Measurements from ENCODE around the gene MBNL3.

MBNL3 gene

GRCh38 chrX:132488819-132489577 is at the start of gene MBNL3:
Gene MBNL3 (minus strand): TSS chrX:132489038. CDS start chrX:132439611, 49,427 bp downstream.
- DNase-seq = peak; percentile 74

GRCh38 chrX:132533409-132533808 is 44.6 kb upstream of the MBNL3 start:
- no peak for DNase-seq

GRCh38 chrX:132532913-132533312 is 44.1 kb upstream of the MBNL3 start:
- no peak for DNase-seq

- no peak for DNase-seq
Observed at GRCh38 chrX:132532097-132532496, 43.3 kb upstream of the MBNL3 start.

- no peak for DNase-seq
Observed at GRCh38 chrX:132520792-132521191, 32.0 kb upstream of the MBNL3 start.

GRCh38 chrX:132520213-132520612 is 31.4 kb upstream of the MBNL3 start:
- DNase-seq = no peak

- DNase-seq = no peak
Observed at GRCh38 chrX:132518401-132518800, 29.6 kb upstream of the MBNL3 start.

- DNase-seq = no peak
Observed at GRCh38 chrX:132508834-132509233, 20.0 kb upstream of the MBNL3 start.

GRCh38 chrX:132505116-132505515 is 16.3 kb upstream of the MBNL3 start:
- DNase-seq = no peak

- no peak for DNase-seq
Observed at GRCh38 chrX:132504417-132504816, 15.6 kb upstream of the MBNL3 start.

- no peak for DNase-seq
Observed at GRCh38 chrX:132501606-132502005, 12.8 kb upstream of the MBNL3 start.

GRCh38 chrX:132497432-132497831 is 8.6 kb upstream of the MBNL3 start:
- no peak for DNase-seq

GRCh38 chrX:132493095-132493494 is 4.3 kb upstream of the MBNL3 start:
- DNase-seq = no peak

GRCh38 chrX:132491191-132491590 is 2.4 kb upstream of the MBNL3 start:
- peak; percentile 48 for DNase-seq

- peak; percentile 20 for DNase-seq
Observed at GRCh38 chrX:132489578-132490419, 961 bp upstream of the MBNL3 start.

- no peak for DNase-seq
Observed at GRCh38 chrX:132488180-132488705, 595 bp downstream of the MBNL3 start.

GRCh38 chrX:132486599-132487178 is 2.1 kb downstream of the MBNL3 start:
- DNase-seq = no peak

- no peak for DNase-seq
Observed at GRCh38 chrX:132483951-132484350, 4.9 kb downstream of the MBNL3 start.

GRCh38 chrX:132483488-132483887 is 5.3 kb downstream of the MBNL3 start:
- no peak for DNase-seq

GRCh38 chrX:132482632-132483031 is 6.2 kb downstream of the MBNL3 start:
- DNase-seq = peak; percentile 22

- no peak for DNase-seq
Observed at GRCh38 chrX:132481449-132481848, 7.4 kb downstream of the MBNL3 start.

- DNase-seq = peak; percentile 77
Observed at GRCh38 chrX:132480581-132481203, 8.1 kb downstream of the MBNL3 start.

Data from NCI-H510A treated with DMSO at 0.1 percent for 48 hours (cell line).